Measurements from ENCODE around the gene KLHL35.

DNA sequence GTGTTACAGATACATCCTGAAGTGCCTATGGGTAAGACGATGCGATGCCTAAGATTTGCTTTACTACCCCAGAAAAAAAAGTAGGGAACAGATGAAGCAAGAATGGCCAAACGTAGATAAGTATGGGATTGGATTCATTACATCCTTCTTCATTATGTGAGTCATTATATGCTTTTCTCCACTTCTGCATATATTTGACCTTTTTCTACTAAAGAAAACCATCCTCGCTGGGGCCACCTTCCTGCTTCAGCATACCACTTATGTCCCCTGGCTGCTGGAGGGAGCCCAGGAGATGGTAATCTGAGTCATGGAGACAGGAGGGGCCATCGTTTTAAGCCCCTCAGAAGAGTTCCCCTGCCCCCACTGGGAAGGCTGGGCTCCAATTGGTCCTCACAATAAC, 14.4 kb upstream of the KLHL35 start:
- TF ChIP-seq TAF1 (IDR thresholded peaks at IDR 0.05; ENCODE audit: low read depth, low read length) = no peak
- no peak for TF ChIP-seq POLR2A (IDR thresholded peaks at IDR 0.05; ENCODE audit: low read depth, low read length)
